ENCODE data around the gene NVL.

DNA sequence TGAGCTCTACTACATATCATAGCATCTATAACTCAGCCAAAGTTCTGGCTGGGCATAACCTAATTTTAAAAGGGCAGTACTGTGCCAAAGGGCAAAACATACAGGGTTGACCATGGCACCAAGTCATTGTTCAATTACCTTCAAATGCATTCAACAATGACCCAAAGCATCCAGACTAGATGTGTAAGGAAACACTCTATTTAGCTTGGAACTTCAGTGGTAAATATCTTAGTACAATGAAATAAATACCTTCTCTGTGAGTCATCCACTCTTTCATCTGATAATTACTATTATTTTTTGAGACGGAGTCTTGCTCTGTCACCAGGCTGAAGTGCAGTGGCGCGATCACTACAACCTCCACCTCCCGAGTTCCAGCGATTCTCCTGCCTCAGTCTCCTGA is 70.0 kb downstream of the NVL start:
- TF ChIP-seq CTCF (IDR thresholded peaks at IDR 0.05) = no peak
- TF ChIP-seq POLR2AphosphoS5 (IDR thresholded peaks at IDR 0.05) = no peak
- no peak for TF ChIP-seq POLR2A (IDR thresholded peaks at IDR 0.05)

Data from breast epithelium (tissue), 3 donors.